DND-41 (cell line): ENCODE measurements around the gene KLF11.

Experiments
- ATAC-seq: fragments of 200-7000 bp; cut with Tn5 transposase; 3 replicates; pipeline ENCODE4 v1.9.1; 2021; ENCODE audit warnings: low read depth; ENCODE audit not compliant: insufficient read depth
- DNase-seq: peaks from one replicate; pipeline ENCODE4 v3.0.0-alpha.2; 2020
- H2AFZ ChIP-seq: 2 replicates; pipeline ENCODE4 v1.6.0; 2012; ENCODE audit warnings: low read depth, low read length
- H3K27ac ChIP-seq: 2 replicates; pipeline ENCODE4 v1.5.1; 2012; ENCODE audit warnings: low read length, inconsistent platforms
- H3K27me3 ChIP-seq: fragments of 200-600 bp; sonication (generic); 2 replicates; pipeline ENCODE4 v1.6.0; 2012; ENCODE audit warnings: low read length, mild to moderate bottlenecking, inconsistent platforms; ENCODE audit not compliant: insufficient read depth, poor library complexity
- H3K36me3 ChIP-seq: 2 replicates; pipeline ENCODE4 v1.5.1; 2012; ENCODE audit warnings: low read length, inconsistent platforms; ENCODE audit not compliant: insufficient read depth
- H3K4me1 ChIP-seq: 2 replicates; pipeline ENCODE4 v1.5.1; 2012; ENCODE audit warnings: mild to moderate bottlenecking, low read length; ENCODE audit not compliant: insufficient read depth
- H3K4me2 ChIP-seq: 2 replicates; pipeline ENCODE4 v1.6.0; 2012; ENCODE audit warnings: mild to moderate bottlenecking, moderate library complexity, low read length, inconsistent platforms; ENCODE audit not compliant: insufficient read depth
- H3K4me3 ChIP-seq, 2 experiments: fragments of 200-600 bp in 1 of 2; shearing (Covaris generic) in 1 of 2; 2 replicates each; pipeline ENCODE4 v1.5.1; 2012 to 2016; ENCODE audit warnings: inconsistent platforms in 2 of 2, low read length in 2 of 2, mild to moderate bottlenecking in 2 of 2, low read depth in 1 of 2, moderate library complexity in 1 of 2
- H3K79me2 ChIP-seq: 2 replicates; pipeline ENCODE4 v1.6.0; 2012; ENCODE audit warnings: low read length, inconsistent platforms; ENCODE audit not compliant: insufficient read depth
- H3K9ac ChIP-seq: 2 replicates; pipeline ENCODE4 v1.6.0; 2012; ENCODE audit warnings: low read depth, mild to moderate bottlenecking, inconsistent platforms, low read length, moderate library complexity
- H3K9me3 ChIP-seq: 2 replicates; pipeline ENCODE4 v1.5.1; 2012; ENCODE audit warnings: low read length, moderate library complexity, mild to moderate bottlenecking, inconsistent platforms; ENCODE audit not compliant: insufficient read depth, severe bottlenecking
- H4K20me1 ChIP-seq: 2 replicates; pipeline ENCODE4 v1.6.0; 2012; ENCODE audit warnings: low read length; ENCODE audit not compliant: insufficient read depth
- CTCF ChIP-seq: IDR thresholded peaks from 2 replicates; pipeline ENCODE4 v1.5.1; 2012; ENCODE audit warnings: borderline replicate concordance, low read length, moderate library complexity, mild to moderate bottlenecking; ENCODE audit not compliant: poor library complexity, severe bottlenecking; ENCODE audit errors: extremely low read depth
- EZH2 ChIP-seq: IDR thresholded peaks from 3 replicates; pipeline ENCODE4 v1.6.1; 2012; ENCODE audit warnings: borderline replicate concordance, low read depth, mild to moderate bottlenecking, moderate library complexity, low read length, inconsistent platforms; ENCODE audit not compliant: severe bottlenecking

The KLF11 gene

GRCh38 chr2:9999693-10000092 lies 43.7 kb upstream of the KLF11 start:
- ATAC-seq (no peak), DNase-seq (no peak)
- H3K9me3 ChIP-seq, result no peaks in the 10 kb centered on the region
- no peaks in the 10 kb centered on the region for H3K27me3 ChIP-seq
- H3K4me1 ChIP-seq, result no peaks in the 10 kb centered on the region
- no peak overlapping the region for H3K4me2 ChIP-seq
- H3K4me3 ChIP-seq, result no peak overlapping the region
- H3K9ac ChIP-seq, result no peak overlapping the region
- H3K36me3 ChIP-seq, result peaks cover 22% of the 10 kb centered on the region; the same call in 1 of the 2 replicates
- no peaks in the 10 kb centered on the region for H3K79me2 ChIP-seq
- TF ChIP-seq CTCF (no peak), EZH2 (no peak)
- no peaks in the 10 kb centered on the region for H4K20me1 ChIP-seq
- H2AFZ ChIP-seq, result no peak overlapping the region
- no peak overlapping the region for H3K27ac ChIP-seq

GRCh38 chr2:10000541-10000940 lies 42.8 kb upstream of the KLF11 start:
- no peak for TF ChIP-seq EZH2
- no peak for TF ChIP-seq CTCF
- Histone ChIP-seq H4K20me1 (no peaks in the 10 kb centered on the region), H3K4me3 (no peak overlapping the region), H3K9me3 (no peaks in the 10 kb centered on the region), H3K27ac (no peak overlapping the region), H3K4me2 (no peak overlapping the region), H3K9ac (no peak overlapping the region), H3K27me3 (no peaks in the 10 kb centered on the region), H2AFZ (no peak overlapping the region), H3K36me3 (peaks cover 22% of the 10 kb centered on the region; the same call in 1 of the 2 replicates), H3K4me1 (no peaks in the 10 kb centered on the region), H3K79me2 (no peaks in the 10 kb centered on the region)
- ATAC-seq (no peak), DNase-seq (no peak)

GRCh38 chr2:10001586-10001985 lies 41.8 kb upstream of the KLF11 start:
- no peak for ATAC-seq
- TF ChIP-seq CTCF (no peak), EZH2 (no peak)

GRCh38 chr2:10002109-10002508 lies 41.2 kb upstream of the KLF11 start:
- Histone ChIP-seq H3K79me2 (no peaks in the 10 kb centered on the region), H3K9ac (no peak overlapping the region), H3K27me3 (no peaks in the 10 kb centered on the region), H3K4me1 (no peaks in the 10 kb centered on the region), H3K4me2 (no peak overlapping the region), H3K36me3 (peaks cover 10% of the 10 kb centered on the region; the same call in 1 of the 2 replicates), H4K20me1 (no peaks in the 10 kb centered on the region), H3K9me3 (no peaks in the 10 kb centered on the region), H3K27ac (no peak overlapping the region), H2AFZ (no peak overlapping the region), H3K4me3 (no peak overlapping the region)
- TF ChIP-seq EZH2 (no peak), CTCF (no peak)
- no peak for DNase-seq
- ATAC-seq, result no peak

More at GRCh38 chr2:10001586-10001985, 41.8 kb upstream of the KLF11 start:
- no peak overlapping the region for H3K4me3 ChIP-seq
- H3K4me1 ChIP-seq, result no peaks in the 10 kb centered on the region
- H4K20me1 ChIP-seq, result no peaks in the 10 kb centered on the region
- no peaks in the 10 kb centered on the region for H3K27me3 ChIP-seq
- H3K27ac ChIP-seq, result no peak overlapping the region
- H3K36me3 ChIP-seq, result peaks cover 12% of the 10 kb centered on the region; the same call in 1 of the 2 replicates
- H3K9me3 ChIP-seq, result no peaks in the 10 kb centered on the region
- H3K4me2 ChIP-seq, result no peak overlapping the region
- H2AFZ ChIP-seq, result no peak overlapping the region
- H3K79me2 ChIP-seq, result no peaks in the 10 kb centered on the region
- no peak for DNase-seq
- no peak overlapping the region for H3K9ac ChIP-seq
